Measurements from ENCODE around the gene CLASRP.

- TF ChIP-seq, protein P1, sequence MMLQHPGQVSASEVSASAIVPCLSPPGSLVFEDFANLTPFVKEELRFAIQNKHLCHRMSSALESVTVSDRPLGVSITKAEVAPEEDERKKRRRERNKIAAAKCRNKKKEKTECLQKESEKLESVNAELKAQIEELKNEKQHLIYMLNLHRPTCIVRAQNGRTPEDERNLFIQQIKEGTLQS (IDR thresholded peaks at IDR 0.05; ENCODE audit: insufficient read depth, low read depth, low read length) = no peak
- TF ChIP-seq POLR2AphosphoS5 (IDR thresholded peaks at IDR 0.05; ENCODE audit: low read depth, low read length) (no peak), POLR2A (IDR thresholded peaks at IDR 0.05; ENCODE audit: control extremely low read depth in 1 of 2, low read depth in 2 of 2, low read length in 2 of 2) (no peak), SP1 (IDR thresholded peaks at IDR 0.05; ENCODE audit: low read depth, low read length) (no peak), JUN (IDR thresholded peaks at IDR 0.05; ENCODE audit: low read depth, low read length) (no peak), BCL11A (IDR thresholded peaks at IDR 0.05; ENCODE audit: low read depth in 2 of 2, low read length in 2 of 2) (no peak), SIX5 (IDR thresholded peaks at IDR 0.05; ENCODE audit: low read depth, low read length) (no peak), HDAC2 (IDR thresholded peaks at IDR 0.05; ENCODE audit: borderline replicate concordance in 1 of 2, low read depth in 2 of 2, low read length in 2 of 2) (no peak), TCF12 (IDR thresholded peaks at IDR 0.05; ENCODE audit: low read depth, low read length) (no peak), TAF1 (IDR thresholded peaks at IDR 0.05; ENCODE audit: low read depth, low read length) (no peak), CHD2 (IDR thresholded peaks at IDR 0.05; ENCODE audit: low read length) (no peak), CBX5 (IDR thresholded peaks at IDR 0.05; ENCODE audit: low read depth, low read length) (no peak), CBX8 (IDR thresholded peaks at IDR 0.05; ENCODE audit: borderline replicate concordance, low read depth, low read length) (no peak)
- TF ChIP-seq, protein P2, sequence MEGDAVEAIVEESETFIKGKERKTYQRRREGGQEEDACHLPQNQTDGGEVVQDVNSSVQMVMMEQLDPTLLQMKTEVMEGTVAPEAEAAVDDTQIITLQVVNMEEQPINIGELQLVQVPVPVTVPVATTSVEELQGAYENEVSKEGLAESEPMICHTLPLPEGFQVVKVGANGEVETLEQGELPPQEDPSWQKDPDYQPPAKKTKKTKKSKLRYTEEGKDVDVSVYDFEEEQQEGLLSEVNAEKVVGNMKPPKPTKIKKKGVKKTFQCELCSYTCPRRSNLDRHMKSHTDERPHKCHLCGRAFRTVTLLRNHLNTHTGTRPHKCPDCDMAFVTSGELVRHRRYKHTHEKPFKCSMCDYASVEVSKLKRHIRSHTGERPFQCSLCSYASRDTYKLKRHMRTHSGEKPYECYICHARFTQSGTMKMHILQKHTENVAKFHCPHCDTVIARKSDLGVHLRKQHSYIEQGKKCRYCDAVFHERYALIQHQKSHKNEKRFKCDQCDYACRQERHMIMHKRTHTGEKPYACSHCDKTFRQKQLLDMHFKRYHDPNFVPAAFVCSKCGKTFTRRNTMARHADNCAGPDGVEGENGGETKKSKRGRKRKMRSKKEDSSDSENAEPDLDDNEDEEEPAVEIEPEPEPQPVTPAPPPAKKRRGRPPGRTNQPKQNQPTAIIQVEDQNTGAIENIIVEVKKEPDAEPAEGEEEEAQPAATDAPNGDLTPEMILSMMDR (IDR thresholded peaks at IDR 0.05; ENCODE audit: control extremely low read depth in 1 of 3, insufficient read depth in 1 of 3, low read depth in 1 of 3, low read length in 3 of 3) = no peak
These were observed 64.9 kb downstream of the CLASRP start for GRCh38 chr19:45103508-45104319.

Measured in H1 (cell line).